ENCODE data around the gene RNF212. TPM values are rescaled to one million over a fixed set of nuclear protein-coding genes. Genes with fewer than 3 reads are reported as not detected.

RNF212 gene
- total RNA-seq, 1 donor from 2014 or later, result 1.8 TPM

- H3K4me3 Mint-ChIP-seq, result no peak overlapping the region
- H3K4me1 Mint-ChIP-seq, result no peaks in the 10 kb centered on the region
- H3K27ac Mint-ChIP-seq, result no peak overlapping the region
- DNase-seq, result no peak
- H3K36me3 Mint-ChIP-seq (ENCODE audit: low read depth), result no peaks in the 10 kb centered on the region
- no peaks in the 10 kb centered on the region for H3K27me3 Mint-ChIP-seq
- intact Hi-C loops (cut with micrococcal nuclease), result no loop called here
- H3K9me3 Mint-ChIP-seq, result peaks cover 8% of the 10 kb centered on the region
These were observed 21.8 kb downstream of the RNF212 start for GRCh38 chr4:1091561-1091995.

- no peak for DNase-seq
- intact Hi-C loops (cut with micrococcal nuclease), result no loop called here
- H3K27me3 Mint-ChIP-seq, result no peaks in the 10 kb centered on the region
- no peak overlapping the region for H3K4me3 Mint-ChIP-seq
- H3K4me1 Mint-ChIP-seq, result no peaks in the 10 kb centered on the region
- peaks cover 8% of the 10 kb centered on the region for H3K9me3 Mint-ChIP-seq
- H3K36me3 Mint-ChIP-seq (ENCODE audit: low read depth), result no peaks in the 10 kb centered on the region
- H3K27ac Mint-ChIP-seq, result no peak overlapping the region
These were observed 22.6 kb downstream of the RNF212 start for GRCh38 chr4:1090465-1091440.

GRCh38 chr4:1090036-1090435, 23.3 kb downstream of the RNF212 start:
- H3K36me3 Mint-ChIP-seq (ENCODE audit: low read depth), result no peaks in the 10 kb centered on the region
- intact Hi-C loops (cut with micrococcal nuclease), result no loop called here
- no peak for DNase-seq
- H3K4me3 Mint-ChIP-seq, result no peak overlapping the region
- H3K27me3 Mint-ChIP-seq, result peaks cover 2% of the 10 kb centered on the region
- H3K4me1 Mint-ChIP-seq, result no peaks in the 10 kb centered on the region
- peaks cover 8% of the 10 kb centered on the region for H3K9me3 Mint-ChIP-seq
- H3K27ac Mint-ChIP-seq, result no peak overlapping the region

- Mint-ChIP-seq H3K27me3 (peaks cover 2% of the 10 kb centered on the region), H3K36me3 (ENCODE audit: low read depth) (no peaks in the 10 kb centered on the region), H3K27ac (no peak overlapping the region), H3K4me1 (no peaks in the 10 kb centered on the region), H3K4me3 (no peak overlapping the region), H3K9me3 (peaks cover 8% of the 10 kb centered on the region)
- intact Hi-C loops (cut with micrococcal nuclease), result no loop called here
- no peak for DNase-seq
These were observed 26.0 kb downstream of the RNF212 start for GRCh38 chr4:1087371-1087770.

GRCh38 chr4:1086011-1086410, 27.4 kb downstream of the RNF212 start:
- H3K4me3 Mint-ChIP-seq, result no peak overlapping the region
- H3K9me3 Mint-ChIP-seq, result peaks cover 8% of the 10 kb centered on the region
- no peak overlapping the region for H3K27ac Mint-ChIP-seq
- intact Hi-C loops (cut with micrococcal nuclease), result no loop called here
- H3K4me1 Mint-ChIP-seq, result no peaks in the 10 kb centered on the region
- no peak for DNase-seq
- H3K36me3 Mint-ChIP-seq (ENCODE audit: low read depth), result no peaks in the 10 kb centered on the region
- H3K27me3 Mint-ChIP-seq, result peaks cover 3% of the 10 kb centered on the region

GRCh38 chr4:1085404-1085799, 28.0 kb downstream of the RNF212 start:
- no peaks in the 10 kb centered on the region for H3K36me3 Mint-ChIP-seq (ENCODE audit: low read depth)
- no peak for DNase-seq
- H3K27ac Mint-ChIP-seq, result no peak overlapping the region
- H3K9me3 Mint-ChIP-seq, result peaks cover 8% of the 10 kb centered on the region
- H3K27me3 Mint-ChIP-seq, result peaks cover 3% of the 10 kb centered on the region
- intact Hi-C loops (cut with micrococcal nuclease), result no loop called here
- no peak overlapping the region for H3K4me3 Mint-ChIP-seq
- H3K4me1 Mint-ChIP-seq, result no peaks in the 10 kb centered on the region

- no peak for DNase-seq
- Mint-ChIP-seq H3K9me3 (peaks cover 10% of the 10 kb centered on the region), H3K27ac (no peak overlapping the region), H3K4me1 (no peaks in the 10 kb centered on the region), H3K4me3 (no peak overlapping the region), H3K36me3 (ENCODE audit: low read depth) (no peaks in the 10 kb centered on the region), H3K27me3 (peaks cover 3% of the 10 kb centered on the region)
- intact Hi-C loops (cut with micrococcal nuclease), result no loop called here
These were observed 28.5 kb downstream of the RNF212 start for GRCh38 chr4:1084796-1085403.

- no peak overlapping the region for H3K4me3 Mint-ChIP-seq
- peaks cover 11% of the 10 kb centered on the region for H3K9me3 Mint-ChIP-seq
- H3K4me1 Mint-ChIP-seq, result no peaks in the 10 kb centered on the region
- no peak for DNase-seq
- no peak overlapping the region for H3K27ac Mint-ChIP-seq
- H3K36me3 Mint-ChIP-seq (ENCODE audit: low read depth), result no peaks in the 10 kb centered on the region
- intact Hi-C loops (cut with micrococcal nuclease), result no loop called here
- H3K27me3 Mint-ChIP-seq, result peaks cover 3% of the 10 kb centered on the region
These were observed 29.0 kb downstream of the RNF212 start for GRCh38 chr4:1084394-1084793.

GRCh38 chr4:1082215-1083182, 30.9 kb downstream of the RNF212 start:
- intact Hi-C loops (cut with micrococcal nuclease), result no loop called here
- Mint-ChIP-seq H3K9me3 (peaks cover 3% of the 10 kb centered on the region), H3K4me3 (no peak overlapping the region), H3K4me1 (no peaks in the 10 kb centered on the region), H3K36me3 (ENCODE audit: low read depth) (no peaks in the 10 kb centered on the region), H3K27ac (no peak overlapping the region), H3K27me3 (peaks cover 3% of the 10 kb centered on the region)
- DNase-seq, result no peak

GRCh38 chr4:1081689-1082040, 31.7 kb downstream of the RNF212 start:
- Mint-ChIP-seq H3K4me1 (no peaks in the 10 kb centered on the region), H3K4me3 (no peak overlapping the region), H3K9me3 (peaks cover 3% of the 10 kb centered on the region), H3K36me3 (ENCODE audit: low read depth) (no peaks in the 10 kb centered on the region), H3K27ac (no peak overlapping the region), H3K27me3 (peaks cover 3% of the 10 kb centered on the region)
- no peak for DNase-seq
- intact Hi-C loops (cut with micrococcal nuclease), result no loop called here

- Mint-ChIP-seq H3K27me3 (peaks cover 3% of the 10 kb centered on the region), H3K27ac (no peak overlapping the region), H3K4me1 (no peaks in the 10 kb centered on the region), H3K36me3 (ENCODE audit: low read depth) (no peaks in the 10 kb centered on the region), H3K9me3 (peaks cover 3% of the 10 kb centered on the region), H3K4me3 (no peak overlapping the region)
- DNase-seq, result no peak
- intact Hi-C loops (cut with micrococcal nuclease), result no loop called here
These were observed 32.2 kb downstream of the RNF212 start for GRCh38 chr4:1080961-1081688.

GRCh38 chr4:1080432-1080831, 32.9 kb downstream of the RNF212 start:
- DNase-seq, result no peak
- peaks cover 3% of the 10 kb centered on the region for H3K9me3 Mint-ChIP-seq
- peaks cover 2% of the 10 kb centered on the region for H3K27me3 Mint-ChIP-seq
- H3K36me3 Mint-ChIP-seq (ENCODE audit: low read depth), result no peaks in the 10 kb centered on the region
- intact Hi-C loops (cut with micrococcal nuclease), result no loop called here
- no peaks in the 10 kb centered on the region for H3K4me1 Mint-ChIP-seq
- H3K4me3 Mint-ChIP-seq, result no peak overlapping the region
- H3K27ac Mint-ChIP-seq, result no peak overlapping the region

- H3K27me3 Mint-ChIP-seq, result peaks cover 2% of the 10 kb centered on the region
- H3K4me1 Mint-ChIP-seq, result no peaks in the 10 kb centered on the region
- H3K27ac Mint-ChIP-seq, result no peak overlapping the region
- intact Hi-C loops (cut with micrococcal nuclease), result no loop called here
- no peak overlapping the region for H3K4me3 Mint-ChIP-seq
- DNase-seq, result no peak
- H3K36me3 Mint-ChIP-seq (ENCODE audit: low read depth), result no peaks in the 10 kb centered on the region
- peaks cover 3% of the 10 kb centered on the region for H3K9me3 Mint-ChIP-seq
These were observed 33.6 kb downstream of the RNF212 start for GRCh38 chr4:1079711-1080265.

Data from activated CD4-positive, alpha-beta T cell treated with anti-CD3 and anti-CD28 coated beads, Interleukin-2, amount 10 ng/mL, durations not matched to agents 24 days and 14 days (primary cell).